ENCODE results near the gene ARMC9. TPM values are rescaled to one million over a fixed set of nuclear protein-coding genes. Genes with fewer than 3 reads are reported as not detected.

The ARMC9 gene
- total RNA-seq, 1 experiment from 2014 or later, result 42.7 TPM

DNA sequence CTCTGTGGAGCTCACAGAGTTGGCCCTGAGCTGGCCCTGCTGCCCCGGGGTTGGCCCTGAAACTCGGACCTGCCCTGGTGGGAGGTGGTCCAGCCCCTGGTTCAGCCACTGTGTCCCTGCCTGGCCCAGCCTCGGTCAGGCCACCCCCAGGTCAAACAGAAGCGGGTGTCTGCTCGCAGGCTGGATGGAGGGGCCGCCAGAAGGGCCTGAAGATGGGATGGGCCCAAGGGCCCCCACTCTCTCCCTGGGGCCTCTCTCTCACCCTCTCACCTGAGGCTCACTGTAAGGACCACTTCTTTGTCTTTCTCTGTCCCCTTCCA lies 172.0 kb downstream of the ARMC9 start:
- no peak overlapping the region for H3K4me3 ChIP-seq (ENCODE audit: low read depth in 2 of 2, low read length in 2 of 2)
- ATAC-seq (peak; percentile 5; the same call in 1 of the 2 replicates), DNase-seq (ENCODE audit: low read depth, low spot score) (no peak)
- TF ChIP-seq POLR2AphosphoS5 (IDR thresholded peaks at IDR 0.05; ENCODE audit: low read depth, low read length) (no peak), REST (IDR thresholded peaks at IDR 0.05; ENCODE audit: insufficient read depth in 1 of 2, low read depth in 2 of 2, low read length in 1 of 2) (no peak), SIN3A (IDR thresholded peaks at IDR 0.05; ENCODE audit: borderline replicate concordance, insufficient read depth, low read depth, low read length) (no peak), TCF7L2 (IDR thresholded peaks at IDR 0.05; ENCODE audit: low read depth, low read length) (no peak)
- TF ChIP-seq, protein P1, sequence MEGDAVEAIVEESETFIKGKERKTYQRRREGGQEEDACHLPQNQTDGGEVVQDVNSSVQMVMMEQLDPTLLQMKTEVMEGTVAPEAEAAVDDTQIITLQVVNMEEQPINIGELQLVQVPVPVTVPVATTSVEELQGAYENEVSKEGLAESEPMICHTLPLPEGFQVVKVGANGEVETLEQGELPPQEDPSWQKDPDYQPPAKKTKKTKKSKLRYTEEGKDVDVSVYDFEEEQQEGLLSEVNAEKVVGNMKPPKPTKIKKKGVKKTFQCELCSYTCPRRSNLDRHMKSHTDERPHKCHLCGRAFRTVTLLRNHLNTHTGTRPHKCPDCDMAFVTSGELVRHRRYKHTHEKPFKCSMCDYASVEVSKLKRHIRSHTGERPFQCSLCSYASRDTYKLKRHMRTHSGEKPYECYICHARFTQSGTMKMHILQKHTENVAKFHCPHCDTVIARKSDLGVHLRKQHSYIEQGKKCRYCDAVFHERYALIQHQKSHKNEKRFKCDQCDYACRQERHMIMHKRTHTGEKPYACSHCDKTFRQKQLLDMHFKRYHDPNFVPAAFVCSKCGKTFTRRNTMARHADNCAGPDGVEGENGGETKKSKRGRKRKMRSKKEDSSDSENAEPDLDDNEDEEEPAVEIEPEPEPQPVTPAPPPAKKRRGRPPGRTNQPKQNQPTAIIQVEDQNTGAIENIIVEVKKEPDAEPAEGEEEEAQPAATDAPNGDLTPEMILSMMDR (IDR thresholded peaks at IDR 0.05), result no peak
- no peaks in the 10 kb centered on the region for H3K9me3 ChIP-seq (ENCODE audit: control insufficient read depth, insufficient read depth, low read depth, low read length)
- H3K4me1 ChIP-seq (ENCODE audit: control insufficient read depth, insufficient read depth, low read length), result peaks cover 37% of the 10 kb centered on the region
- in situ Hi-C loops (cut with HindIII; ENCODE audit: low pct_unique_long_range_greater_than_20kb, low sequenced_read_pairs), result no loop called here
- H3K27ac ChIP-seq (ENCODE audit: low read length), result peak overlapping the region; percentile 75
- no peaks in the 10 kb centered on the region for H3K36me3 ChIP-seq (ENCODE audit: control insufficient read depth, insufficient read depth, low read length)
- ChIA-PET POLR2A (interaction anchor here (0.7 kb wide), 1 partner anchor 30 kb away, joined by 4 read pairs; no protein-coding TSS in a partner anchor), CTCF (no interaction called here)
- intact Hi-C loops (cut with micrococcal nuclease; ENCODE audit: unreplicated experiment), result no loop called here
- no TSS peak for BruUV-seq (replicated peaks)
- H3K27me3 ChIP-seq (ENCODE audit: control insufficient read depth, insufficient read depth, low read length), result no peaks in the 10 kb centered on the region

GRCh38 chr2:231370749-231371429 lies 172.5 kb downstream of the ARMC9 start:
- intact Hi-C loops (cut with micrococcal nuclease; ENCODE audit: unreplicated experiment) (no loop called here), in situ Hi-C loops (cut with HindIII; ENCODE audit: low pct_unique_long_range_greater_than_20kb, low sequenced_read_pairs) (no loop called here)
- TF ChIP-seq, protein P1 (IDR thresholded peaks at IDR 0.05), result no peak
- TF ChIP-seq REST (IDR thresholded peaks at IDR 0.05; ENCODE audit: insufficient read depth in 1 of 2, low read depth in 2 of 2, low read length in 1 of 2) (no peak), POLR2AphosphoS5 (IDR thresholded peaks at IDR 0.05; ENCODE audit: low read depth, low read length) (no peak), SIN3A (IDR thresholded peaks at IDR 0.05; ENCODE audit: borderline replicate concordance, insufficient read depth, low read depth, low read length) (no peak), TCF7L2 (IDR thresholded peaks at IDR 0.05; ENCODE audit: low read depth, low read length) (no peak)
- CTCF ChIA-PET, result no interaction called here
- Histone ChIP-seq H3K27ac (ENCODE audit: low read length) (peak overlapping the region; percentile 75), H3K4me3 (ENCODE audit: low read depth in 2 of 2, low read length in 2 of 2) (no peak overlapping the region), H3K9me3 (ENCODE audit: control insufficient read depth, insufficient read depth, low read depth, low read length) (no peaks in the 10 kb centered on the region), H3K4me1 (ENCODE audit: control insufficient read depth, insufficient read depth, low read length) (peaks cover 33% of the 10 kb centered on the region), H3K27me3 (ENCODE audit: control insufficient read depth, insufficient read depth, low read length) (no peaks in the 10 kb centered on the region), H3K36me3 (ENCODE audit: control insufficient read depth, insufficient read depth, low read length) (no peaks in the 10 kb centered on the region)
- POLR2A ChIA-PET, result interaction anchor here (0.7 kb wide), 1 partner anchor 30 kb away, joined by 4 read pairs; no protein-coding TSS in a partner anchor
- no TSS peak for BruUV-seq (replicated peaks)
- ATAC-seq, result peak; percentile 19
- no peak for DNase-seq (ENCODE audit: low read depth, low spot score)
